IPS-18a (cell line): ENCODE measurements around the gene PPP1R3E.
A peak's percentile ranks its signal among the peaks of the same experiment; 100 is the strongest.
"Not testable (repeated sequence)": the region's sequence is repeated elsewhere in the genome, so short reads cannot be mapped to it uniquely, and the experiment has no call there.

Experiments
- H3K27ac ChIP-seq: one replicate; pipeline ENCODE4 v1.5.1; 2013; ENCODE audit warnings: low read length
- H3K27me3 ChIP-seq: one replicate; pipeline ENCODE4 v1.6.1; 2013; ENCODE audit warnings: mild to moderate bottlenecking, low read length; ENCODE audit not compliant: control insufficient read depth, insufficient read depth
- H3K36me3 ChIP-seq: one replicate; pipeline ENCODE4 v1.6.1; 2013; ENCODE audit warnings: low read depth, low read length; ENCODE audit not compliant: control insufficient read depth
- H3K4me1 ChIP-seq: one replicate; pipeline ENCODE4 v1.6.1; 2013; ENCODE audit warnings: low read depth, low read length; ENCODE audit not compliant: control insufficient read depth
- H3K4me3 ChIP-seq: one replicate; pipeline ENCODE4 v1.5.1; 2013; ENCODE audit warnings: low read length
- H3K9ac ChIP-seq: one replicate; pipeline ENCODE4 v1.6.1; 2013; ENCODE audit warnings: mild to moderate bottlenecking, low read length, moderate library complexity
- H3K9me3 ChIP-seq: one replicate; pipeline ENCODE4 v1.6.1; 2013; ENCODE audit warnings: low read depth, low read length; ENCODE audit not compliant: control insufficient read depth

PPP1R3E gene

GRCh38 chr14:23286020-23286901 lies 16.4 kb downstream of the PPP1R3E start, which contains the start of gene HOMEZ:
Gene HOMEZ (minus strand): TSS chr14:23286132. CDS start chr14:23285952, 180 bp downstream.
- H3K36me3 ChIP-seq: no peaks in the 10 kb centered on the region
- H3K9me3 ChIP-seq: no peaks in the 10 kb centered on the region
- peaks cover 37% of the 10 kb centered on the region for H3K27me3 ChIP-seq
- peak within 1 kb of the TSS; percentile 93 for H3K4me3 ChIP-seq
- H3K4me1 ChIP-seq: peaks cover 5% of the 10 kb centered on the region
- H3K9ac ChIP-seq: peak within 1 kb of the TSS; percentile 78
- H3K27ac ChIP-seq: peak within 1 kb of the TSS; percentile 67

GRCh38 chr14:23285530-23286019 lies 17.1 kb downstream of the PPP1R3E start:
- Histone ChIP-seq H3K9ac (peak overlapping the region; percentile 78), H3K4me1 (peaks cover 8% of the 10 kb centered on the region), H3K36me3 (no peaks in the 10 kb centered on the region), H3K27me3 (peaks cover 30% of the 10 kb centered on the region), H3K9me3 (no peaks in the 10 kb centered on the region), H3K27ac (peak overlapping the region; percentile 67), H3K4me3 (peak overlapping the region; percentile 93)

- Histone ChIP-seq H3K27ac (no peak overlapping the region), H3K4me3 (peak overlapping the region; percentile 93), H3K9me3 (no peaks in the 10 kb centered on the region), H3K4me1 (peaks cover 14% of the 10 kb centered on the region), H3K9ac (peak overlapping the region; percentile 78), H3K27me3 (peaks cover 23% of the 10 kb centered on the region), H3K36me3 (no peaks in the 10 kb centered on the region)
These were observed 17.8 kb downstream of the PPP1R3E start for GRCh38 chr14:23284654-23285529.

GRCh38 chr14:23281247-23281646 lies 21.4 kb downstream of the PPP1R3E start:
- peaks cover 19% of the 10 kb centered on the region for H3K4me1 ChIP-seq
- H3K27ac ChIP-seq: no peak overlapping the region
- H3K27me3 ChIP-seq: peaks cover 11% of the 10 kb centered on the region
- no peak overlapping the region for H3K4me3 ChIP-seq
- no peaks in the 10 kb centered on the region for H3K36me3 ChIP-seq
- no peak overlapping the region for H3K9ac ChIP-seq
- H3K9me3 ChIP-seq: no peaks in the 10 kb centered on the region

GRCh38 chr14:23277928-23278327 lies 24.7 kb downstream of the PPP1R3E start:
- peaks cover 11% of the 10 kb centered on the region for H3K27me3 ChIP-seq

GRCh38 chr14:23277189-23277588 lies 25.5 kb downstream of the PPP1R3E start:
- H3K9me3 ChIP-seq: no peaks in the 10 kb centered on the region
- H3K36me3 ChIP-seq: no peaks in the 10 kb centered on the region
- H3K27me3 ChIP-seq: peaks cover 16% of the 10 kb centered on the region
- H3K4me1 ChIP-seq: peaks cover 14% of the 10 kb centered on the region
- no peak overlapping the region for H3K27ac ChIP-seq
- no peak overlapping the region for H3K4me3 ChIP-seq
- no peak overlapping the region for H3K9ac ChIP-seq

More at GRCh38 chr14:23277928-23278327, 24.7 kb downstream of the PPP1R3E start:
- H3K4me3 ChIP-seq, H3K36me3 ChIP-seq, H3K27ac ChIP-seq, H3K9ac ChIP-seq, H3K9me3 ChIP-seq: not testable (repeated sequence)
- H3K4me1 ChIP-seq: peaks cover 14% of the 10 kb centered on the region

- Histone ChIP-seq H3K9me3 (no peaks in the 10 kb centered on the region), H3K27ac (no peak overlapping the region), H3K36me3 (no peaks in the 10 kb centered on the region), H3K27me3 (peaks cover 21% of the 10 kb centered on the region), H3K9ac (no peak overlapping the region), H3K4me1 (peaks cover 9% of the 10 kb centered on the region), H3K4me3 (no peak overlapping the region)
These were observed 27.2 kb downstream of the PPP1R3E start for GRCh38 chr14:23275412-23275811.

GRCh38 chr14:23269193-23269592 lies 33.5 kb downstream of the PPP1R3E start:
- no peaks in the 10 kb centered on the region for H3K36me3 ChIP-seq
- H3K27ac ChIP-seq: no peak overlapping the region
- H3K9ac ChIP-seq: no peak overlapping the region
- peaks cover 26% of the 10 kb centered on the region for H3K27me3 ChIP-seq
- no peak overlapping the region for H3K4me3 ChIP-seq
- H3K9me3 ChIP-seq: no peaks in the 10 kb centered on the region
- no peaks in the 10 kb centered on the region for H3K4me1 ChIP-seq

- not testable (repeated sequence) for H3K9ac ChIP-seq, H3K36me3 ChIP-seq, H3K9me3 ChIP-seq, H3K4me1 ChIP-seq, H3K27me3 ChIP-seq, H3K4me3 ChIP-seq, H3K27ac ChIP-seq
These were observed 41.8 kb downstream of the PPP1R3E start for GRCh38 chr14:23260849-23261248.

- Histone ChIP-seq H3K36me3 (no peaks in the 10 kb centered on the region), H3K9me3 (no peaks in the 10 kb centered on the region), H3K9ac (no peak overlapping the region), H3K4me1 (no peaks in the 10 kb centered on the region), H3K27me3 (no peaks in the 10 kb centered on the region), H3K4me3 (no peak overlapping the region), H3K27ac (no peak overlapping the region)
These were observed 43.2 kb downstream of the PPP1R3E start for GRCh38 chr14:23259426-23259825.

- Histone ChIP-seq H3K27me3 (no peaks in the 10 kb centered on the region), H3K9ac (no peak overlapping the region), H3K4me3 (no peak overlapping the region), H3K27ac (no peak overlapping the region), H3K9me3 (no peaks in the 10 kb centered on the region), H3K36me3 (no peaks in the 10 kb centered on the region), H3K4me1 (peaks cover 5% of the 10 kb centered on the region)
These were observed 44.4 kb downstream of the PPP1R3E start for GRCh38 chr14:23258256-23258655.
